Activated CD8-positive, alpha-beta memory T cell treated with anti-CD3 and anti-CD28 coated beads, Interleukin-2, amount 50 U/mL, for 4 hours (primary cell): Measurements from ENCODE around the gene CXCL12.

ENCODE experiments used
- DNase-seq: peaks from one replicate; pipeline ENCODE4 v3.0.0-alpha.2; 2020

CXCL12 gene

GRCh38 chr10:44384601-44385025, 284 bp downstream of the CXCL12 start:
- no peak for DNase-seq

- no peak for DNase-seq
Observed at GRCh38 chr10:44383749-44384600, 922 bp downstream of the CXCL12 start.

- no peak for DNase-seq
Observed at GRCh38 chr10:44382981-44383748, 1.7 kb downstream of the CXCL12 start.

- no peak for DNase-seq
Observed at GRCh38 chr10:44382131-44382858, 2.6 kb downstream of the CXCL12 start.

GRCh38 chr10:44380829-44381600, 3.9 kb downstream of the CXCL12 start:
- DNase-seq: no peak

GRCh38 chr10:44379907-44380306, 5.0 kb downstream of the CXCL12 start:
- DNase-seq: no peak

GRCh38 chr10:44378626-44379025, 6.3 kb downstream of the CXCL12 start:
- no peak for DNase-seq

- no peak for DNase-seq
Observed at GRCh38 chr10:44377651-44378310, 7.1 kb downstream of the CXCL12 start.

- DNase-seq: no peak
Observed at GRCh38 chr10:44376472-44377099, 8.3 kb downstream of the CXCL12 start.

GRCh38 chr10:44374155-44374554, 10.7 kb downstream of the CXCL12 start:
- DNase-seq: no peak

- no peak for DNase-seq
Observed at GRCh38 chr10:44373341-44373995, 11.4 kb downstream of the CXCL12 start.

- no peak for DNase-seq
Observed at GRCh38 chr10:44372181-44372580, 12.7 kb downstream of the CXCL12 start.

GRCh38 chr10:44370731-44371248, 14.1 kb downstream of the CXCL12 start:
- no peak for DNase-seq

- no peak for DNase-seq
Observed at GRCh38 chr10:44369854-44370253, 15.0 kb downstream of the CXCL12 start.

- no peak for DNase-seq
Observed at GRCh38 chr10:44369296-44369695, 15.6 kb downstream of the CXCL12 start.

GRCh38 chr10:44368637-44369036, 16.3 kb downstream of the CXCL12 start:
- DNase-seq: no peak

GRCh38 chr10:44366941-44367630, 17.8 kb downstream of the CXCL12 start:
- DNase-seq: no peak

GRCh38 chr10:44364566-44364965, 20.3 kb downstream of the CXCL12 start:
- DNase-seq: no peak

GRCh38 chr10:44363716-44364115, 21.2 kb downstream of the CXCL12 start:
- no peak for DNase-seq
